Measurements from ENCODE around the gene MS4A14.

GRCh38 chr11:60390419-60390818, 5.8 kb upstream of the MS4A14 start:
- TF ChIP-seq CTCF (IDR thresholded peaks at IDR 0.05; ENCODE audit: low read depth, low read length, poor library complexity, severe bottlenecking) = no peak
- no peak for TF ChIP-seq EZH2phosphoT487 (IDR thresholded peaks at IDR 0.05; ENCODE audit: borderline replicate concordance, low read length)
